ENCODE data around the gene ATXN7L1.

DNA sequence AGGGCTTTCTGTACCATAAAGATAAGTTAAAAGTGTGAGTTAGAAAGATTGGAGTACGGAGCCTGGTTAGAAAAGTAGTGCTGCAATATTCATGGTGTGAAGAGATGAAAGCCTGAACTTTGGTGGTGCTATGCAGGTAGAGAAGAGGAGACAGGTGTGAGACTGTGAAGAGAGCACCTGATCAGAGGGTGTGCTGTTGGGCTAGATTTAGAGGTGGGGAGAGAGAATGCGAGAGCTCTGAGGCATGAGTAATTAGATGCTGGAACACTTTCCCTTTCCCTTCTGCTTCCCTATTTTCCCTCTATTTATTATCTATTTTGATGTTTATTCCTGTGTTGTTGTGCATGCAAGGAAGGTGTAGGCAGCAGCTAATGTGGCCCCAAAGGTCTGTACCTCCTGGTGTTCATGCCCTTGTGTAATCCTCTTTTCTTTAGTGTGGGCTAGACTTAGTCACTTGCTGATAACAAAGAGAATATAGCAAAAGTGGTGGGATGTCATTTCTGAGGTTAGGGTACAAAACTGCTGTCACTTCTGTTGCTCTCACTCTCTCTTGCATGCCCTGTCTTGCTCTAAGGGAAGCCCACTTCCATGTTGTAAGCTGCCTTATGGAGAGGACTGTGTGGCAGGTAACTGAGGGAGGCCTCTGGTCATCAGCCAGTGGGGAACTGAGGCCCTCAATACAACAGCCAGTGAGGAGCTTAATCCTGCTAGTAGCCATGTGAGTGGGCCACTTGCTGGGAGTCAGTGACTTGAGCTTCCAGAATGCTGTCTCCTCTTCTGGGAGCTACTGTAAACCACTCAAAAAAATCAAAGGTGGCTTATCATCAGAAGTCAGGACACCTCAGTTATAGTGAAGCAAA, 2.6 kb upstream of the ATXN7L1 start:
- TF ChIP-seq SUZ12 (IDR thresholded peaks at IDR 0.05; ENCODE audit: extremely low read depth, insufficient read depth, insufficient read length) = no peak
- TF ChIP-seq YY1 (IDR thresholded peaks at IDR 0.05; ENCODE audit: insufficient read depth, insufficient read length) = no peak
